ENCODE measurements around the gene CORO2B.

CORO2B gene

DNA sequence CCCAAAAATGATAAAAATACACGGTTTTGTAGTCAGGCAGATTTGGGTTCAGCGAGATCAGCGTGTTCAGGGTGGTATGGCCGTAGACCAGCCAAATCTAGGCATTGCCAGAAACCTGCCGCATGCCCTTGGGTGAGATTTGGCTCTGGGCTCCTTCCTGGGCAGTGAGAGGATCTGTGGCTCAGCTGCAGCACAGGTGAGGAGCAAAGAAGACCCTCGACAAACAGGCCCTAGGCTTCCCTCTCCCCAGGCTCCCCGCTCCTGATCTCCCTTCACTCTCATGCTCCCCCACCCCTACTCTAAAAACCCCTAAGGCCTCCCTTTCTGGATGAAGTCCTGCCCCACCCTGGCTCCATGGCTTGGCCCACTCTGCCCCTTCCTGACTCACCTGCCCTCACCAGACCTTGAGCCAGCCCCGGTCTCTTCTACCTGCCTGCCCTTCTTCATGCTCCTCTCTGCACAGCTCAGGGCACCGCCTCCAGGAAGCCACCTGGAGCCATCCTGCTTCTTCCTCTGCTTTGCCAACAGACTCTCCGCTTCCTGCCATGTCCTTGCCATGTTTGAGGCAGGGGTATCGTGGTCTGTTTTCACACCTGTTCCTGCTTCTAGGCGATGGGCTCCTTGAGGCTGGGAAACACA, 88.1 kb downstream of the CORO2B start:
- H2AFZ ChIP-seq: no peak overlapping the region
- H3K4me3 ChIP-seq (ENCODE audit: low read depth, low read length): no peak overlapping the region
- no peaks in the 10 kb centered on the region for H3K79me2 ChIP-seq
- no peaks in the 10 kb centered on the region for H3K36me3 ChIP-seq (ENCODE audit: control insufficient read depth, insufficient read depth, low read length)
- H3K27ac ChIP-seq: no peak overlapping the region
- no peak overlapping the region for H3K9ac ChIP-seq
- H3K4me2 ChIP-seq (ENCODE audit: low read length): no peak overlapping the region
- TF ChIP-seq, protein P1, sequence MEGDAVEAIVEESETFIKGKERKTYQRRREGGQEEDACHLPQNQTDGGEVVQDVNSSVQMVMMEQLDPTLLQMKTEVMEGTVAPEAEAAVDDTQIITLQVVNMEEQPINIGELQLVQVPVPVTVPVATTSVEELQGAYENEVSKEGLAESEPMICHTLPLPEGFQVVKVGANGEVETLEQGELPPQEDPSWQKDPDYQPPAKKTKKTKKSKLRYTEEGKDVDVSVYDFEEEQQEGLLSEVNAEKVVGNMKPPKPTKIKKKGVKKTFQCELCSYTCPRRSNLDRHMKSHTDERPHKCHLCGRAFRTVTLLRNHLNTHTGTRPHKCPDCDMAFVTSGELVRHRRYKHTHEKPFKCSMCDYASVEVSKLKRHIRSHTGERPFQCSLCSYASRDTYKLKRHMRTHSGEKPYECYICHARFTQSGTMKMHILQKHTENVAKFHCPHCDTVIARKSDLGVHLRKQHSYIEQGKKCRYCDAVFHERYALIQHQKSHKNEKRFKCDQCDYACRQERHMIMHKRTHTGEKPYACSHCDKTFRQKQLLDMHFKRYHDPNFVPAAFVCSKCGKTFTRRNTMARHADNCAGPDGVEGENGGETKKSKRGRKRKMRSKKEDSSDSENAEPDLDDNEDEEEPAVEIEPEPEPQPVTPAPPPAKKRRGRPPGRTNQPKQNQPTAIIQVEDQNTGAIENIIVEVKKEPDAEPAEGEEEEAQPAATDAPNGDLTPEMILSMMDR (IDR thresholded peaks at IDR 0.05): no peak
- H3K9me3 ChIP-seq (ENCODE audit: control insufficient read depth, low read length): no peaks in the 10 kb centered on the region
- H3K27me3 ChIP-seq (ENCODE audit: control insufficient read depth, insufficient read depth, low read length): no peaks in the 10 kb centered on the region
- H3K4me1 ChIP-seq: no peaks in the 10 kb centered on the region

DNA sequence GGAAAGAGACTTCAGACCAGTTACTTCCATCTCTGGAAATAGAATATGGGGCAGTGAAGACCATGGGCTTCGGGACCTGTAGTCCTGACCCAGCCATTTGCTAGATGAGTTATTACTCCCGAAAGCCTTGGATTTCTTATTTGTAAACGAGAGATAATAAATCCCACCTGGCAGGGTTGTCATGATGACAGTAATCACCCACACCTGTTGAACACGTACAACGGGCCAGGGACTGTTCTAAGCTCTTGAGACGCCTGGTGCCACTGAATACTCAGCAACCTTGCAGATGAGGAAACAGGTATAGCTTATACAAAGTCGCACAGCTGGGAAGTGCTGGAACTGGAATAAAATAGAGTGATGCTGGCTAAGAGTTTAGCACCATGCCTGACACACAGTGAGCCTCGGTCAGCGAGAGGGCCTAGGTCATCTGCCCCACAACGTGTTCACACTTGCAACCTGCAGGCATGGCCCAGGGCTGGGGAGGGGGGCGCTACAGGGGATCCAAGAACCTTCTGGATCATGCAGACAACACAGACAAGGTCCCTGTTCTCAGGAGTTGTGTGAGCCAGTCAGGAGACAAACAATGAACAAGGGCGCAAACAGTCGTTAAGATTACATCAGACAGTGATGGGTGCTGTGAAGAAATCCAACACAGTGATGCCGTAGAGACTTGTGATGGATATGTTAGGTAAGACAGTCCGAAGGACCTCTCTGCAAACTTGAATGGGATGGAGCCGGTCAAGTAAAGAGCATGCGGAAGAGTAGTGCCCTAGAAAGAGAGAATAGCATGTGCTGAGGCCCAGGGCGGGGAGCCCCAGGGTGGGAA, 89.2 kb downstream of the CORO2B start:
- no peak overlapping the region for H3K27ac ChIP-seq
- H3K27me3 ChIP-seq (ENCODE audit: control insufficient read depth, insufficient read depth, low read length): no peaks in the 10 kb centered on the region
- H3K79me2 ChIP-seq: no peaks in the 10 kb centered on the region
- H3K36me3 ChIP-seq (ENCODE audit: control insufficient read depth, insufficient read depth, low read length): no peaks in the 10 kb centered on the region
- no peaks in the 10 kb centered on the region for H3K9me3 ChIP-seq (ENCODE audit: control insufficient read depth, low read length)
- H2AFZ ChIP-seq: no peak overlapping the region
- no peak overlapping the region for H3K4me2 ChIP-seq (ENCODE audit: low read length)
- no peaks in the 10 kb centered on the region for H3K4me1 ChIP-seq
- no peak overlapping the region for H3K4me3 ChIP-seq (ENCODE audit: low read depth, low read length)
- H3K9ac ChIP-seq: no peak overlapping the region
- TF ChIP-seq, protein P1 (IDR thresholded peaks at IDR 0.05): no peak

DNA sequence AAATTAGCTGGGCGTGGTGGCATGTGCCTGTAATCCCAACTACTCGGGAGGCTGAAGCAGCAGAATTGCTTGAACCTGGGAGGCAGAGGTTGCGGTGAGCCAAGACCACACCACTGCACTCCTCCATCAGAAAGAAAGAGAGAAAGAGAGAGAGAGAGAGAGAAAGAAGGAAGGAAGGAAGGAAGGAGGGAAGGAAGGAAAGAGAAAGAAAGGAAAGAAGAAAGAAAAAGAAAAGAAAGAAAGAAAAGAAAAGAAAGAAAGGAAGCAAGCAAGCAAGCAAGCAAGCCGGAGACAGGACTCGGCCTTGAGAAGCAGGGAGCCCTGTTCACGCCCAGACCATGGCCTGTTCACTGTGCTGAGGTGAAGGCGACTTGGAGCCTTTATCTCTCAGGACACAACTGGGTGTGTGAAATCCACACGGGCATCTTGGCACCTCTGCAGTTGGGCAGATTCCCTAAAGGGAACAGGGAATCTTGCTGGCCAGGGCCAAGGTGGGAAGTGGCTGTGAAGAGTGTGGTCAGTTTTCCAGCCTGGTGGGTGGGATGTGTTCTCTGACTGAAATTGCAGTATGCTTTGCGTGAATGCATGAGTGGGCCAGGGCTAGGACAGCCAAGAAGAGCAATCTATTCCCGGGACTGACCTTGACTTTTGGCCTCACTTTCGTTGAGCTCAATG, 90.3 kb downstream of the CORO2B start:
- no peaks in the 10 kb centered on the region for H3K9me3 ChIP-seq (ENCODE audit: control insufficient read depth, low read length)
- H3K4me1 ChIP-seq: no peaks in the 10 kb centered on the region
- TF ChIP-seq, protein P1 (IDR thresholded peaks at IDR 0.05): no peak
- H3K4me2 ChIP-seq (ENCODE audit: low read length): no peak overlapping the region
- H3K9ac ChIP-seq: no peak overlapping the region
- no peaks in the 10 kb centered on the region for H3K36me3 ChIP-seq (ENCODE audit: control insufficient read depth, insufficient read depth, low read length)
- no peak overlapping the region for H3K4me3 ChIP-seq (ENCODE audit: low read depth, low read length)
- H2AFZ ChIP-seq: no peak overlapping the region
- H3K79me2 ChIP-seq: no peaks in the 10 kb centered on the region
- H3K27ac ChIP-seq: no peak overlapping the region
- no peaks in the 10 kb centered on the region for H3K27me3 ChIP-seq (ENCODE audit: control insufficient read depth, insufficient read depth, low read length)

DNA sequence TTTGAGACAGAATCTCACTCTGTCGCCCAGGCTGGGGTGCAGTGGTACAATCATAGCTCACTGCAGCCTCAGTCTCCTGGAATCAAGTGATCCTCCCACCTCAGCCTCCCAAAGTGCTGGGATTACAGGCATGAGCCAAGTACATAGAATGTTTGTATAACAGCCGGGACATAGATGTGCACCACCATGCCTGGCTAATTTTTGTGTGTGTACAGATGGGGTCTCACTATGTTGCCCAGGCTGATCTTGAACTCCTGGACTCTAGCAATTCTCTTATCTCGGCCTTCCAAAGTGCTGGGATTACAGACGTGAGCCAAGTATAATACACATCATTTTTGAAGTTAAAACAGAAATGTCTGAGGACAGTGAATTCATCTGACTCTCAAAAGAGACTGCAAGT, 93.5 kb downstream of the CORO2B start:
- no peaks in the 10 kb centered on the region for H3K36me3 ChIP-seq (ENCODE audit: control insufficient read depth, insufficient read depth, low read length)
- H3K27me3 ChIP-seq (ENCODE audit: control insufficient read depth, insufficient read depth, low read length): no peaks in the 10 kb centered on the region
- H3K9ac ChIP-seq: no peak overlapping the region
- H3K4me3 ChIP-seq (ENCODE audit: low read depth, low read length): no peak overlapping the region
- no peak overlapping the region for H2AFZ ChIP-seq
- no peak overlapping the region for H3K4me2 ChIP-seq (ENCODE audit: low read length)
- no peaks in the 10 kb centered on the region for H3K9me3 ChIP-seq (ENCODE audit: control insufficient read depth, low read length)
- no peaks in the 10 kb centered on the region for H3K79me2 ChIP-seq
- TF ChIP-seq, protein P1 (IDR thresholded peaks at IDR 0.05): no peak
- H3K4me1 ChIP-seq: no peaks in the 10 kb centered on the region
- H3K27ac ChIP-seq: no peak overlapping the region

All from parathyroid adenoma (tissue), 2 donors.